Gastrocnemius medialis (tissue), 4 donors: ENCODE data around the gene GRM8. TPM values are rescaled to one million over a fixed set of nuclear protein-coding genes. Genes with fewer than 3 reads are reported as not detected.

Experiments
- ATAC-seq, 2 donors: fragments of 150-250 bp; one replicate each; pipeline ENCODE4 v1.9.1; 2016
- DNase-seq, 2 donors: peaks; one replicate each; pipeline ENCODE4 v3.0.0-alpha.2; 2019
- H3K27ac ChIP-seq, 4 donors: fragments of 200-600 bp; sonication (generic); 1 replicate in 1 of 4; 2 replicates in 3 of 4; pipeline ENCODE4 v1.5.1; 2016 to 2018; ENCODE audit warnings: mild to moderate bottlenecking in 2 of 4, moderate library complexity in 1 of 4
- H3K27me3 ChIP-seq, 3 donors: fragments of 200-600 bp; sonication (generic) in 2 of 3; 1 replicate in 1 of 3; 2 replicates in 2 of 3; pipeline versions ENCODE4 v1.5.1 to v1.6.0; 2016 to 2019; ENCODE audit warnings: mild to moderate bottlenecking in 1 of 3, moderate library complexity in 1 of 3
- H3K36me3 ChIP-seq, 2 donors: fragments of 200-600 bp; sonication (generic) in 1 of 2; one replicate each; pipeline ENCODE4 v1.5.1; 2017 to 2018
- H3K4me1 ChIP-seq, 2 donors: fragments of 200-600 bp; sonication (generic) in 1 of 2; one replicate each; pipeline ENCODE4 v1.5.1; 2016 to 2017; ENCODE audit warnings: mild to moderate bottlenecking in 2 of 2
- H3K4me3 ChIP-seq, 4 donors: fragments of 200-600 bp; sonication (generic) in 3 of 4; 1 replicate in 1 of 4; 2 replicates in 3 of 4; pipeline ENCODE4 v1.5.1; 2016 to 2019; ENCODE audit warnings: mild to moderate bottlenecking in 2 of 4
- H3K9me3 ChIP-seq, 3 donors: fragments of 200-600 bp; sonication (generic) in 2 of 3; 1 replicate in 1 of 3; 2 replicates in 2 of 3; pipeline ENCODE4 v1.5.1; 2016 to 2019
- CTCF ChIP-seq, 5 experiments: fragments of 450-650 bp in 3 of 5; fragments of 200-600 bp in 2 of 5; sonication (generic) in 2 of 5; IDR thresholded peaks in 4 of 5; conservative IDR thresholded peaks in 1 of 5; 1 replicate in 4 of 5; 2 replicates in 1 of 5; pipeline ENCODE4 v1.5.1; 2016 to 2019; ENCODE audit warnings: antibody characterized with exemption in 5 of 5, mild to moderate bottlenecking in 3 of 5, moderate library complexity in 3 of 5
- POLR2A ChIP-seq, 2 donors: fragments of 450-650 bp; IDR thresholded peaks; one replicate each; pipeline ENCODE4 v1.6.1; 2017; ENCODE audit warnings: antibody characterized with exemption in 2 of 2, mild to moderate bottlenecking in 2 of 2, moderate library complexity in 2 of 2
- in situ Hi-C, 4 donors: fragments of 200-750 bp; cut with MboI; loops; one replicate each; pipeline versions ENCODE4 v1.15.0 to v1.8.0; 2017; ENCODE audit warnings: low sequenced_read_pairs in 4 of 4
- intact Hi-C: fragments of 100-400 bp; cut with DNase I; formaldehyde crosslinking; loops from one replicate; pipeline ENCODE4 v1.15.1; 2023; ENCODE audit warnings: low total_unique reads
- total RNA-seq, 4 donors: library from RNA; depleted of rRNA; stranded (reverse); fragments of >200 nt; gene quantifications; one replicate each; pipeline versions ENCODE4 v1.1.0 to v1.2.3, GENCODE V29; 2016

GRM8 gene
- total RNA-seq, 4 donors from 2014 or later: not detected

GRCh38 chr7:126533715-126534114 is 719.0 kb downstream of the GRM8 start:
- DNase-seq (no peak), ATAC-seq (no peak)
- TF ChIP-seq POLR2A (IDR thresholded peaks at IDR 0.05): no peak
- no peaks in the 10 kb centered on the region for H3K36me3 ChIP-seq
- no peaks in the 10 kb centered on the region for H3K27me3 ChIP-seq
- no peak overlapping the region for H3K27ac ChIP-seq
- in situ Hi-C loops: no loop called here
- no peak overlapping the region for H3K4me3 ChIP-seq
- no peaks in the 10 kb centered on the region for H3K9me3 ChIP-seq
- intact Hi-C loops: no loop called here
- no peaks in the 10 kb centered on the region for H3K4me1 ChIP-seq

GRCh38 chr7:126529833-126530232 is 722.9 kb downstream of the GRM8 start:
- H3K27ac ChIP-seq: no peak overlapping the region
- DNase-seq (no peak), ATAC-seq (no peak)
- no peaks in the 10 kb centered on the region for H3K27me3 ChIP-seq
- TF ChIP-seq POLR2A (IDR thresholded peaks at IDR 0.05) (no peak), CTCF (IDR thresholded peaks at IDR 0.05 in 4 of 5, conservative IDR thresholded peaks at IDR 0.05 in 1 of 5) (no peak)
- no peaks in the 10 kb centered on the region for H3K9me3 ChIP-seq
- intact Hi-C loops (no loop called here), in situ Hi-C loops (no loop called here)
- H3K4me1 ChIP-seq: no peaks in the 10 kb centered on the region
- no peaks in the 10 kb centered on the region for H3K36me3 ChIP-seq
- no peak overlapping the region for H3K4me3 ChIP-seq

- ATAC-seq (no peak), DNase-seq (no peak)
- H3K27me3 ChIP-seq: no peaks in the 10 kb centered on the region
- no peaks in the 10 kb centered on the region for H3K4me1 ChIP-seq
- in situ Hi-C loops: no loop called here
- H3K9me3 ChIP-seq: no peaks in the 10 kb centered on the region
- H3K4me3 ChIP-seq: no peak overlapping the region
- intact Hi-C loops: no loop called here
- H3K27ac ChIP-seq: no peak overlapping the region
- TF ChIP-seq CTCF (IDR thresholded peaks at IDR 0.05 in 4 of 5, conservative IDR thresholded peaks at IDR 0.05 in 1 of 5) (no peak), POLR2A (IDR thresholded peaks at IDR 0.05) (no peak)
- no peaks in the 10 kb centered on the region for H3K36me3 ChIP-seq
These were observed 723.5 kb downstream of the GRM8 start for GRCh38 chr7:126529254-126529653.

- no peaks in the 10 kb centered on the region for H3K36me3 ChIP-seq
- intact Hi-C loops (no loop called here), in situ Hi-C loops (no loop called here)
- no peaks in the 10 kb centered on the region for H3K9me3 ChIP-seq
- no peak for ATAC-seq
- H3K4me3 ChIP-seq: no peak overlapping the region
- no peak overlapping the region for H3K27ac ChIP-seq
- DNase-seq: no peak
- no peaks in the 10 kb centered on the region for H3K27me3 ChIP-seq
- no peaks in the 10 kb centered on the region for H3K4me1 ChIP-seq
- TF ChIP-seq CTCF (IDR thresholded peaks at IDR 0.05 in 4 of 5, conservative IDR thresholded peaks at IDR 0.05 in 1 of 5): no peak
- TF ChIP-seq POLR2A (IDR thresholded peaks at IDR 0.05): no peak
These were observed 726.8 kb downstream of the GRM8 start for GRCh38 chr7:126525906-126526305.

- Histone ChIP-seq H3K4me3 (no peak overlapping the region), H3K27me3 (no peaks in the 10 kb centered on the region), H3K9me3 (no peaks in the 10 kb centered on the region), H3K4me1 (no peaks in the 10 kb centered on the region), H3K36me3 (no peaks in the 10 kb centered on the region), H3K27ac (no peak overlapping the region)
- in situ Hi-C loops (no loop called here), intact Hi-C loops (no loop called here)
- DNase-seq: no peak
- TF ChIP-seq CTCF (IDR thresholded peaks at IDR 0.05 in 4 of 5, conservative IDR thresholded peaks at IDR 0.05 in 1 of 5): no peak
- no peak for TF ChIP-seq POLR2A (IDR thresholded peaks at IDR 0.05)
- no peak for ATAC-seq
These were observed 727.8 kb downstream of the GRM8 start for GRCh38 chr7:126524967-126525366.
